ENCODE data around the gene EXOC3L1.

The EXOC3L1 gene

GRCh38 chr16:67235816-67236562 lies 46.1 kb upstream of the EXOC3L1 start:
- no peak for TF ChIP-seq CTCF (IDR thresholded peaks at IDR 0.05; ENCODE audit: low read length, missing control alignments)
- DNase-seq (ENCODE audit: low read depth) = no peak
- H3K4me3 ChIP-seq (replicated peaks; ENCODE audit: low read depth, low read length) = no peak overlapping the region

GRCh38 chr16:67234180-67234597 lies 44.3 kb upstream of the EXOC3L1 start:
- no peak for DNase-seq (ENCODE audit: low read depth)
- TF ChIP-seq CTCF (IDR thresholded peaks at IDR 0.05; ENCODE audit: low read length, missing control alignments) = no peak
- H3K4me3 ChIP-seq (replicated peaks; ENCODE audit: low read depth, low read length) = no peak overlapping the region

- no peak for TF ChIP-seq CTCF (IDR thresholded peaks at IDR 0.05; ENCODE audit: low read length, missing control alignments)
- no peak for DNase-seq (ENCODE audit: low read depth)
- H3K4me3 ChIP-seq (replicated peaks; ENCODE audit: low read depth, low read length) = no peak overlapping the region
Observed at GRCh38 chr16:67233596-67233995, 43.7 kb upstream of the EXOC3L1 start.

GRCh38 chr16:67230809-67231660 lies 41.1 kb upstream of the EXOC3L1 start:
- TF ChIP-seq CTCF (IDR thresholded peaks at IDR 0.05; ENCODE audit: low read length, missing control alignments) = no peak
- H3K4me3 ChIP-seq (replicated peaks; ENCODE audit: low read depth, low read length) = no peak overlapping the region
- DNase-seq (ENCODE audit: low read depth) = no peak

GRCh38 chr16:67229906-67230808 lies 40.2 kb upstream of the EXOC3L1 start:
- H3K4me3 ChIP-seq (replicated peaks; ENCODE audit: low read depth, low read length) = no peak overlapping the region
- TF ChIP-seq CTCF (IDR thresholded peaks at IDR 0.05; ENCODE audit: low read length, missing control alignments) = no peak

GRCh38 chr16:67228905-67229304 lies 39.0 kb upstream of the EXOC3L1 start:
- TF ChIP-seq CTCF (IDR thresholded peaks at IDR 0.05; ENCODE audit: low read length, missing control alignments) = no peak
- DNase-seq (ENCODE audit: low read depth) = no peak
- H3K4me3 ChIP-seq (replicated peaks; ENCODE audit: low read depth, low read length) = no peak overlapping the region

More at GRCh38 chr16:67229906-67230808, 40.2 kb upstream of the EXOC3L1 start:
- DNase-seq (ENCODE audit: low read depth) = no peak

Measured in fibroblast of pulmonary artery (primary cell).